Activated T-helper 2 cell treated with anti-CD3 and anti-CD28 coated beads, Interferon-gamma antibody, Interleukin-2, Interleukin-4, amounts not matched to agents 10 μg/mL and 5 μg/mL and 100 μg/mL, durations not matched to agents 14 hours and 24 hours and 36 hours (primary cell): Measurements from ENCODE around the gene CTCF. TPM values are rescaled to one million over a fixed set of nuclear protein-coding genes. Genes with fewer than 3 reads are reported as not detected.

ENCODE experiments used
- DNase-seq: peaks from one replicate; pipeline ENCODE4 v3.0.0; 2021; ENCODE audit warnings: low spot score
- H3K27ac Mint-ChIP-seq: one replicate; pipeline ENCODE4 v1.8.0; 2021; ENCODE audit warnings: mixed read lengths
- H3K27me3 Mint-ChIP-seq: one replicate; pipeline ENCODE4 v1.8.0; 2021; ENCODE audit warnings: low read depth, mixed read lengths
- H3K36me3 Mint-ChIP-seq: one replicate; pipeline ENCODE4 v1.8.0; 2021; ENCODE audit warnings: low read depth, mixed read lengths
- H3K4me1 Mint-ChIP-seq: one replicate; pipeline ENCODE4 v1.8.0; 2021; ENCODE audit warnings: low read depth, mixed read lengths
- H3K4me3 Mint-ChIP-seq: one replicate; pipeline ENCODE4 v1.8.0; 2021; ENCODE audit warnings: low read depth, mild to moderate bottlenecking, moderate library complexity, mixed read lengths
- H3K9me3 Mint-ChIP-seq: one replicate; pipeline ENCODE4 v1.8.0; 2021; ENCODE audit warnings: mixed read lengths
- intact Hi-C: fragments of 100-400 bp; cut with micrococcal nuclease; formaldehyde crosslinking; loops from one replicate; pipeline ENCODE4 v1.15.1; 2023
- total RNA-seq: library from RNA; stranded (reverse); gene quantifications from 2 replicates; pipeline ENCODE4 v1.2.3, GENCODE V29; 2022

Gene CTCF
- total RNA-seq, 1 donor from 2014 or later = 59.7 TPM

GRCh38 chr16:67663151-67663876, 101.0 kb downstream of the CTCF start:
- H3K4me1 Mint-ChIP-seq = peaks cover 22% of the 10 kb centered on the region
- no peak overlapping the region for H3K4me3 Mint-ChIP-seq
- intact Hi-C loops = loop anchor here (5.0 kb wide), 1 partner anchor 126 kb away; no protein-coding TSS in a partner anchor
- H3K27ac Mint-ChIP-seq = no peak overlapping the region
- no peaks in the 10 kb centered on the region for H3K9me3 Mint-ChIP-seq
- DNase-seq = no peak
- peaks cover 13% of the 10 kb centered on the region for H3K36me3 Mint-ChIP-seq
- no peaks in the 10 kb centered on the region for H3K27me3 Mint-ChIP-seq

DNA sequence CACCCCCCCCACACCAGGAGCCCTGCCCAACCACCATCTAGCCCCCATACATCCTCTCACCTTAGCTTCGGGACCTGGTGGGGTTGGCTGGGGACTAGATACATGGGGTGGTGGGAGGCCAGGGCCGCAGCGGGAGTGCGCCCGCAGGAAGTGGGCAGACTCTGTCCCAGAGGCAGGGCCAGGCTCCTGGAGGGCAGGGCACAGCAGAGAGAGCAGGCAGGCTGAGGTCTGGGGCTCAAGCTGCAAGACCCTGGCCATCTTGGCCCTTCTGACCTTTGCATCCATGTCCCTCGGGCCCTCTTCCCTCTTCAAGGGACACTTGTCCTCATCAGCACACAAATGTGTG, 101.5 kb downstream of the CTCF start:
- intact Hi-C loops = loop anchor here (5.0 kb wide), 1 partner anchor 127 kb away; no protein-coding TSS in a partner anchor

GRCh38 chr16:67664258-67664657, 101.9 kb downstream of the CTCF start:
- H3K4me3 Mint-ChIP-seq = no peak overlapping the region
- H3K4me1 Mint-ChIP-seq = peaks cover 16% of the 10 kb centered on the region
- intact Hi-C loops = loop anchor here (5.0 kb wide), 1 partner anchor 127 kb away; no protein-coding TSS in a partner anchor
- no peak for DNase-seq
- no peak overlapping the region for H3K27ac Mint-ChIP-seq
- no peaks in the 10 kb centered on the region for H3K9me3 Mint-ChIP-seq
- H3K36me3 Mint-ChIP-seq = peaks cover 4% of the 10 kb centered on the region
- no peaks in the 10 kb centered on the region for H3K27me3 Mint-ChIP-seq

More for the DNA sequence above, 101.5 kb downstream of the CTCF start:
- peaks cover 8% of the 10 kb centered on the region for H3K36me3 Mint-ChIP-seq
- no peak for DNase-seq
- no peak overlapping the region for H3K4me3 Mint-ChIP-seq
- H3K4me1 Mint-ChIP-seq = peaks cover 20% of the 10 kb centered on the region
- no peaks in the 10 kb centered on the region for H3K27me3 Mint-ChIP-seq
- H3K9me3 Mint-ChIP-seq = no peaks in the 10 kb centered on the region
- H3K27ac Mint-ChIP-seq = no peak overlapping the region

GRCh38 chr16:67664871-67665270, 102.5 kb downstream of the CTCF start:
- H3K9me3 Mint-ChIP-seq = no peaks in the 10 kb centered on the region
- H3K27ac Mint-ChIP-seq = no peak overlapping the region
- H3K36me3 Mint-ChIP-seq = no peaks in the 10 kb centered on the region
- H3K4me1 Mint-ChIP-seq = peaks cover 16% of the 10 kb centered on the region
- intact Hi-C loops = loop anchor here (5.0 kb wide), 1 partner anchor 128 kb away; no protein-coding TSS in a partner anchor
- H3K27me3 Mint-ChIP-seq = no peaks in the 10 kb centered on the region
- no peak overlapping the region for H3K4me3 Mint-ChIP-seq
- no peak for DNase-seq

DNA sequence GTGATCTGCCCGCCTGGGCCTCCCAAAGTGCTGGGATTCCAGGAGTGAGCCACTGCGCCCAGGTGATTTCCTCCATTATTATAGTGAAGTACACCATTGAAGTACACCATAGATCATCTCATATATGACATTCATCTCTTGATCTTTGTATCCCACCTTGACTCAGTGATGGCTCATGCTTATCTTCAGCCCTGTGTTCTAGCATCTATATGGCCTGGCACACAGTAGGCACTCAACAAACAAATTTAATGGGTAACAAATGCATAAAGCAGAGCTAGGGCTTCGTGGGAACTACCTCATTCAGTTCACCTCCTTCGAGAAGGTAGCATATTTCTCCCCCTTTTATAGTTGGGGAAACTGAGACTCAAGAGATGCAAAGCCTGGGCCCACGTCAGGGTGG, 103.3 kb downstream of the CTCF start:
- H3K4me3 Mint-ChIP-seq = peak overlapping the region; percentile 68
- H3K27ac Mint-ChIP-seq = no peak overlapping the region
- intact Hi-C loops = no loop called here
- no peaks in the 10 kb centered on the region for H3K36me3 Mint-ChIP-seq
- no peaks in the 10 kb centered on the region for H3K9me3 Mint-ChIP-seq
- no peaks in the 10 kb centered on the region for H3K27me3 Mint-ChIP-seq
- H3K4me1 Mint-ChIP-seq = peaks cover 16% of the 10 kb centered on the region
- DNase-seq = no peak

DNA sequence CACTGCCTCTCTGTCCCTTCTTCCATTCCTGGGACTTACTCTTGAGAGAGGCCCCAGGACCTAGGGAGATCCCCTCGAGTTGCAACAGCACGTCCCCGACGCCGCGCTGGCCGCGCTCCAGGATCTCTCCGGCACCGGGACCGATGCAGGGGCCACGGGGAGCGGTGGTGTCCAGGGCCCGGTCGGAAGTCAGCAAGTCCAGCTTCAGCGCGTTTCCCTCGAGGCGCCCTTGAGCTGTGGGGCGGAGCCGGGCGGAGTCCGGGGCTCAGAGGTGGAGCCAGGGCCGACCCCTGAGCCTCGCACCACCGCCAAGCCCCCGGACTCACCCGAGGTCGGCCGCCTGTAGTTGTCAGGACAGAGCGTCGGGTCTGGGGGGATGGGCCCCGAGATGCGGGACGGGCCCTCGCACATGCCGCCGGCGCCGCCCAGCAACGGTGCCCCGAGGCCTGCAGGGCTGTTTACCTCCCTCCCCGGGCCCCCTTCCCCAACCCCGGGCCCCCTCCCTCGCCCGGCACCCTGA, 103.8 kb downstream of the CTCF start:
- no peaks in the 10 kb centered on the region for H3K9me3 Mint-ChIP-seq
- DNase-seq = no peak
- H3K4me3 Mint-ChIP-seq = peak overlapping the region; percentile 68
- no peaks in the 10 kb centered on the region for H3K36me3 Mint-ChIP-seq
- no peak overlapping the region for H3K27ac Mint-ChIP-seq
- peaks cover 15% of the 10 kb centered on the region for H3K4me1 Mint-ChIP-seq
- intact Hi-C loops = no loop called here
- no peaks in the 10 kb centered on the region for H3K27me3 Mint-ChIP-seq

DNA sequence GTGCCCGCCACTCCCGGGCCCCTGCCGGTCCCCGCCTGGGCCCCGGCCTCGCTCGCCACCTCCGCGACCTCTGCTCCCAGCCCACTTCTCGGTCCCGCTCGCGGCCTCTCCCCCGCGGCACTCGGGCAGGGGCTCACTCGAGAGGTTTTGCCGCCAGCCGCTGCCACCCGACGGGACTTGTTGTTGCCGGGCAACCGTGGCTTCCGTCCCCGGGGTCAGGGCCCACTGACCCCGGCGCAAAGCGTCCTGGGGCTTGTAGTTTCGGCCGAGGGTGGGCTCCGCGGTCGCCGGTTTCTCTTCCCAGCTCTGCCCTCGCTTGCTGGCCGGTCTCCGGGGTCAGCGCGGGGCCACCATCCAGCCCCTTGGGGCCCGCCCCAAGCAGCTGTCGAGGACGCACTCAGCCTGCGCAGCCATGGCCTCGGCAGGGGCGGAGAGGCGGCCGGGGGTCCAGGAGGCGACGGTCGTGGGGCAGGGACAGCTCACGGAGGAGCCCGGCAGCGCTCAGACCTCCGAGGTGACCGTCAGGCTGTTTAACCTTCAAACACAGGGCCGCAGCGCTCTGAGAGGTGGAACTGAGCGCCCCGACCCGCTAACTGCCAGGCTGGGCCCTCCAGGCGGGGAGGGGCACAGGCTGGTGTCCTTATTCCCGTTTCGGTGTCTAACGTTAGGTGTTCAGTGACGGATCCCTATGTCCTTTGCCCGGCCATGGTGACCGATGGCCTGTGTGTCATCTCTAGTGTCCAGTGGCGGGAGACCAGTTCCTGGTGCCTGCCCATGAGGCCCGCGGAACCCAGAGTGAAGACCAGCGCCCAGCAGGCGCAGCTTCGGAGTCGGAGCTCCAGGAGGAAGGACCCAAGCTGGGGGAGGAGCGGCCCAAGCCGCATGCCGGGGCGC, 104.5 kb downstream of the CTCF start, which contains the start of the genes C16orf86 and ENKD1:
TSS of gene C16orf86 (plus strand) at position 256 of the 894 bp plus-strand sequence. CDS start at position 413, 157 bp downstream.
TSS of gene ENKD1 (minus strand) at position 192 of the 894 bp plus-strand sequence. CDS start 308 bp downstream, outside the sequence.
- H3K27ac Mint-ChIP-seq = peak within 1 kb of the TSS; percentile 33
- H3K36me3 Mint-ChIP-seq = no peaks in the 10 kb centered on the region
- no peaks in the 10 kb centered on the region for H3K27me3 Mint-ChIP-seq
- no peaks in the 10 kb centered on the region for H3K9me3 Mint-ChIP-seq
- peaks cover 11% of the 10 kb centered on the region for H3K4me1 Mint-ChIP-seq
- H3K4me3 Mint-ChIP-seq = peak within 1 kb of the TSS; percentile 86
- intact Hi-C loops = no loop called here
- peak; percentile 74 for DNase-seq

DNA sequence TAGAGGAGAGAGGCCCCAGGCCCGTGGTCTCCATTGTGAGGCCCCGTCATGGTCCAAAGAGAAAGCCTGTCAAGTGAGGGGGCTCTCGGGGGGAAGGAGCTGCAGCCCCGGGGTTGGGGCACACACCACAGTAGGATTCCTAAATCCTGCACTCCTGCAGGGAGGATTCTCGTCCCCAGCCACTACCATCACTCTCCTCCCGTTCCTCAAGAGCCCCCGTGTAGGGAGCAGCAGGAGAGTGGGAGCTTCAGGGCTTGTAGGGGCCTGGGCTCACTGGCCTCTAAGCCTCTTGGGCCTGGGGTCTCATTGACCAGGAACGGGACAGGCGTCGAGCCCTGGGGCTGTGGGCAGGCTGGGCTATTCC, 105.1 kb downstream of the CTCF start:
- intact Hi-C loops = no loop called here
- no peaks in the 10 kb centered on the region for H3K36me3 Mint-ChIP-seq
- H3K9me3 Mint-ChIP-seq = no peaks in the 10 kb centered on the region
- no peak for DNase-seq
- peaks cover 11% of the 10 kb centered on the region for H3K4me1 Mint-ChIP-seq
- H3K4me3 Mint-ChIP-seq = peak overlapping the region; percentile 86
- peak overlapping the region; percentile 33 for H3K27ac Mint-ChIP-seq
- no peaks in the 10 kb centered on the region for H3K27me3 Mint-ChIP-seq

- peaks cover 13% of the 10 kb centered on the region for H3K4me1 Mint-ChIP-seq
- H3K27ac Mint-ChIP-seq = no peak overlapping the region
- H3K36me3 Mint-ChIP-seq = no peaks in the 10 kb centered on the region
- H3K27me3 Mint-ChIP-seq = no peaks in the 10 kb centered on the region
- H3K9me3 Mint-ChIP-seq = no peaks in the 10 kb centered on the region
- peak; percentile 80 for DNase-seq
- H3K4me3 Mint-ChIP-seq = peak overlapping the region; percentile 86
- intact Hi-C loops = loop anchor here (1.0 kb wide), 1 partner anchor 147 kb away; no protein-coding TSS in a partner anchor
These were observed 105.6 kb downstream of the CTCF start for GRCh38 chr16:67667817-67668494.

- H3K36me3 Mint-ChIP-seq = no peaks in the 10 kb centered on the region
- H3K27ac Mint-ChIP-seq = peak overlapping the region; percentile 28
- H3K27me3 Mint-ChIP-seq = no peaks in the 10 kb centered on the region
- no peaks in the 10 kb centered on the region for H3K9me3 Mint-ChIP-seq
- intact Hi-C loops = loop anchor here (1.0 kb wide), 1 partner anchor 147 kb away; no protein-coding TSS in a partner anchor
- no peak for DNase-seq
- H3K4me1 Mint-ChIP-seq = peaks cover 13% of the 10 kb centered on the region
- H3K4me3 Mint-ChIP-seq = no peak overlapping the region
These were observed 106.3 kb downstream of the CTCF start for GRCh38 chr16:67668495-67669157.

DNA sequence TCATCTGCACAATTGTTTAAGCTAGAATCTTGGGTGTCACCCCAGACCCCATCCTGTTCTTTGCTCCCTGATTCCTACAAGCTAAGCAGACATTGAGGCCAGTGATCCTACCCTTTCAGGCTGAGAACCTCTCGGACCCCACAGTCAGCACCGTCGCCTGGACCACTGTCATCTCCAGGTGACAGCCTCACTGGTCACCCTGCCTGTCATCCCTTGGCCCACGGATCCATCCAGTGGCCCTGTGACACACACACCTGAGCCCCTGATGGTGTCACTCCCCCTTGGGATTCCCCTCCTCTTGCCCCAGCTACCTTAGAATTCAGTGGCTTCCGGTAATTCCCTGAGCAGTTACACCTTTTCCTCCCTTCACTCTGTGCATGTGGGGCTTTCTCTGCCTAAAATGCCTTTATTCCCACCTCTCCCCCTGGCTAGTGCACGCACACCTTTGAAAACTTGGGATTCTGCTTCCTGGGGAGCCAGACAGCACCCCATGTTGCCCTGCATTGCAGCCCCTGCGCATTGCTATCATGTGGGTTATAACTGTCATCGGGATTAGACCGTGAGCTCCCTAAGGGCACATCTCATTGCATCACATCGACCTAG, 107.3 kb downstream of the CTCF start:
- Mint-ChIP-seq H3K9me3 (no peaks in the 10 kb centered on the region), H3K4me1 (peaks cover 13% of the 10 kb centered on the region), H3K27me3 (no peaks in the 10 kb centered on the region), H3K36me3 (no peaks in the 10 kb centered on the region), H3K27ac (no peak overlapping the region), H3K4me3 (peak overlapping the region; percentile 30)
- DNase-seq = no peak
- intact Hi-C loops = no loop called here
